VCaP (cell line): ENCODE results near the gene AMBP.

Experiments used
- H3K27ac ChIP-seq: fragments of 450-650 bp; 2 replicates; pipeline ENCODE4 v1.5.1; 2017
- TF ChIP-seq, protein P1 (sequence below): fragments of 450-650 bp; conservative IDR thresholded peaks from 2 replicates; pipeline ENCODE4 v1.5.1; 2017; ENCODE audit warnings: mild to moderate bottlenecking, moderate library complexity

AMBP gene

DNA sequence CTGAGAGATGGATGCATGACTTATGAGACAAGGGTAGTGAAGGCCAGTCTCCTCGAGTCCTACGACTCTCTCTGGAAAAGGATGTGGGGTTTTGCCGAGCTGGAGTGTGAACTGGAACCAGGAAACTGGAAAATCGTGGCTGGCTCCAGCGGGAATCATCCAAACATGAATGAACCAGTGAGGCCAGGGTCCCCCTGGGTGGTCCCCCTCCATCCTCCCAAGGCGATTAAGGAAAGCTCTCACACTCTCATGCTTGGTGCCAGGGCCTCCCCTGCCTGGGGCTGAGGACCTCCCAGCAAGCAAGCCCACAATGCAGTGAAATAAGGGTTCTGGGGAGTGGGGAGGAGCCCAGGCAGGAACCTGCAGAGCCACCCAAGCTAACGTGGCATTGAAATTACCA lies 9.6 kb upstream of the AMBP start:
- TF ChIP-seq, protein P1, sequence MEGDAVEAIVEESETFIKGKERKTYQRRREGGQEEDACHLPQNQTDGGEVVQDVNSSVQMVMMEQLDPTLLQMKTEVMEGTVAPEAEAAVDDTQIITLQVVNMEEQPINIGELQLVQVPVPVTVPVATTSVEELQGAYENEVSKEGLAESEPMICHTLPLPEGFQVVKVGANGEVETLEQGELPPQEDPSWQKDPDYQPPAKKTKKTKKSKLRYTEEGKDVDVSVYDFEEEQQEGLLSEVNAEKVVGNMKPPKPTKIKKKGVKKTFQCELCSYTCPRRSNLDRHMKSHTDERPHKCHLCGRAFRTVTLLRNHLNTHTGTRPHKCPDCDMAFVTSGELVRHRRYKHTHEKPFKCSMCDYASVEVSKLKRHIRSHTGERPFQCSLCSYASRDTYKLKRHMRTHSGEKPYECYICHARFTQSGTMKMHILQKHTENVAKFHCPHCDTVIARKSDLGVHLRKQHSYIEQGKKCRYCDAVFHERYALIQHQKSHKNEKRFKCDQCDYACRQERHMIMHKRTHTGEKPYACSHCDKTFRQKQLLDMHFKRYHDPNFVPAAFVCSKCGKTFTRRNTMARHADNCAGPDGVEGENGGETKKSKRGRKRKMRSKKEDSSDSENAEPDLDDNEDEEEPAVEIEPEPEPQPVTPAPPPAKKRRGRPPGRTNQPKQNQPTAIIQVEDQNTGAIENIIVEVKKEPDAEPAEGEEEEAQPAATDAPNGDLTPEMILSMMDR: no peak

DNA sequence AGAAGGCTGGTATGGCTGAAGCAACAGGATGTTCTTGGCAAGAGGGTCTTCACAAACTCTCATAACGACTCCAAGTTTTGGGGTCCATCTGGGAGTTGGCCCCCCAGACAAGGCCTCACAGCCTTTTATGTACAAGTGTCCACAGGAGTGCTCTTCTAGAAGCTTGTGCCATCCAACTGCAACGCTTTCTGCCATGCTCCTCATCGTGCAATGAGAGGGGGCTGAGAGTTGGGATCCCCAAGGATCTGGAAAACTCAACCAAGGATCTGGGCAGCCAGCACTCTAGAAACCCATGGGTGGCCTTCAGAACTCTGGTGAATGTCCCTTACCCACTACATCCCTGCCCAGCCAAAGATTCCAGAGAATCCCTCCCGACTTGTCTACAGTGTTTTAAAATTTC lies 8.5 kb upstream of the AMBP start:
- TF ChIP-seq, protein P1: no peak
- H3K27ac ChIP-seq: no peak overlapping the region

More for the DNA sequence above, 9.6 kb upstream of the AMBP start:
- H3K27ac ChIP-seq: no peak overlapping the region

DNA sequence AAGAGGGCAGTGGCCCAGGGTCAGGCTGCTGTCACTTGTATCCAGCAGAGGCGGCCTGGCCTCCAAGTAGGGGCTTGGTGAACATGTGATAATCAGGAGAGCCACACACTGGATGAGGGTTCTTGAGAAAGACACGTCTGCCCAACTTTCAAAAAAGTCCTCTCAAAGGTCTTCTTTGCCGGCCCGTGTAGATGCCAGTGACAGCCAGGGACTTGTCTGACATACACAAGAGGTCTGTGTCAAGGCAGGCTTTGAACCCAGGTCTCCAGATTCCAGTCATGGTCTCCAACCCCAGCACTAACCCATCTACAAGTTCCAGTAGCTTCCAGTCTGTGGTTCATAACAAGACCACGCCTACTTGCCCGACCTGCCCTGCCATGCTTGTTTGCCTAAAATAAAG lies 7.9 kb upstream of the AMBP start:
- TF ChIP-seq, protein P1: no peak
- no peak overlapping the region for H3K27ac ChIP-seq

DNA sequence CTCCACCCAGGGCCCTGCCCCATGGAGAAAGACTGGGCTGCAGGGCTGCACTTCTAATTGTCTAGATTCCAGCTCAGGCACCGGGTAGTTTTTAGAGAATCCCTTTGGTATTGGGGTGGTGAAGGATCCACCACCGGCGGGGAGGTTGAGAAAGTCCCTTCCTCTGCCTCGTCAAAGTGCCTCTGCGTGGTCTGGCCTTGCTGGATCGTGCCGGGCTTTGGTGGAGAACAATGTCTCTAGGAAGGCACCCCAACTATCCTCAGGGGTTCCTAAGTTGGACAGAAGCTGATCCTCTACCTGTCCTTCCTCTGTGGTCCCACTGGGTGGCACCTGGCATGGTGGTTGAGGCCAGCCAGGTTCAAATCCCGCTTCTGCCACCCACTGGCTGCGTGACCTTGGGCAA lies 7.3 kb upstream of the AMBP start:
- TF ChIP-seq, protein P1: no peak
- no peak overlapping the region for H3K27ac ChIP-seq

DNA sequence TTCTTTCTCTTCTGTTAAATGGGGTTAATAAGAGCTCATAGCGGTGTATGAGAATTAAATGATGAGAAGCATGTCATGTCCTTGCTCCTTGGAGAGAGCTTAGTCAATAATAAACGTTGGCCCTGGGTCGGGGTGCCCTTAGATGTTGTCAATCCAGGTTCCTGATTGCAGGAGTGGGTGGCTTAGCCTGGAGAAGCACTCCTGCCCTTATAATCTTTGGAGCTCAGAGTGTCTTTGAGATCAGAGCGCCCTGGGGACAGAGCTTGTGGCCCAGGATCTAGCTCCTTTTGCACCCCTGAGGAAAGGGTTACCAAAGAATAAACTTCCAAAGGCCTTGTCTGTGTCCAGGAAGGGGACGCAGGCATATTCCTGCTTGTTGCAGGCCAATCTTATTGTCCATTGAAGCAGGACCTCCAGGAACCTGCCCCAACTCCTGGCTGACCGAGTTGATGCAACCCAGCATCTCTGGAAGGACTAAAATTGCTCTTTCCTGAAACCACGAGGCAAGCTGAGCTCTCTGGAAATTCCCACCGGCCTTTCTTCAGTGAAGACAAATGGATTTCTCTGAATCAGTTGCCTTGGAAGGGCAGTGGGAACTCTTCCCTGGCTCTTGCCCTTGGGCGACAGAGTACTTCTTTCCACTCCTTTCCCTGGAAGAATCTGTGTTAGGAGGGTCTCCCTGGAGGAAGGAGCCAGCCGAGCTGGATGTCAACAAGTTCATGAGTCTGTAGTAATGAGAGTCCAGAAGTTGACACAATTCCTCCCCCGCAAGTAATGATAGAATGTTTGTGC lies 6.4 kb upstream of the AMBP start:
- TF ChIP-seq, protein P1: no peak
- no peak overlapping the region for H3K27ac ChIP-seq

DNA sequence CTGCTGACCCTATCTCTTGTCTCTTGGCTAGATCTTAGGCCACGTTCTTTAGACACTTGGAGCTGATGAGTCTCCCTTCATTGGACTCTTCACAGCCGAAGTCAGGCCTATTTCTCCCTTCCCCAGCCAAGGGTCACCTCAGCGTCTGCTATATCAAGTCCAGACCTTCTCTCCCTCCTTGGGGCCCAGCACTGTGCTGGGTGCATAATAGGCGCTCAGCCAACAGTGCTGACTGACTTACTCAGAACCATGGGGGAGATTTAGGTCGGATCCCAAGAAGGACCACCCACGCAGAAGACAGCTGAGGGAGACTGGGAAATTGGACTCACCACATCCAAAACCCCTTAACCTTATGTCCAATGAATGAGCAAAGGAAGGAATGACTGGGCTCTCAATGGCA lies 5.6 kb upstream of the AMBP start:
- H3K27ac ChIP-seq: peak overlapping the region; percentile 99
- TF ChIP-seq, protein P1: no peak

DNA sequence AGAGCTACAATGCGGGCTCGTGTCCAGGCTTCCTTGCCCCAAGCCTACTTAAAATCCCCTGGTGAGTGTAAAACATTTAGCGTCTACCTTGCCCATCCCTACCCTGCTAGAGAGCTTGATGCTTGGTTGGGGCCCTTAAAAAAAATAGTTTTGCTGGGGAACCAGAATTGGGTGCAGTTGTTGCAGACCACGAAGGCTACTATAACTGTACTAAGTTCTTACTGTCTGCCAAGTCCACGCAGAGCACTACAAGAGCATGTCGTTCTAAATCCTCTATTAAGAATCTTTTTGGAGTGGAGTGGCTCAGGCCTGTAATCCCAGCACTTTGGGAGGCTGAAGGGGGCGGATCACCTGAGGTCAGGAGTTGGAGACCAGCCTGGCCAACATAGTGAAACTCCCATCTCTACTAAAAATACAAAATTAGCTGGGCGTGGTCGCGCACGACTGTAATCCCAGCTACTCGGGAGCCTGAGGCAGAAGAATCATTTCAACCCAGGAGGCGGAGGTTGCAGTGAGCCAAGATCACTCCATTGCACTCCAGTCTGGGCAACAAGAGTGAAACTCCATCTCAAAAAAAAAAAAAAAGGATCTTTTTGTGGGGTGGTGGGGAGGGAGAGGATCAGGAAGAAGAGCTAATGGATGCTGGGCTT lies 4.8 kb upstream of the AMBP start:
- TF ChIP-seq, protein P1: peak; percentile 20
- H3K27ac ChIP-seq: peak overlapping the region; percentile 99
